Measurements from ENCODE around the gene FAM107B.

Gene FAM107B

DNA sequence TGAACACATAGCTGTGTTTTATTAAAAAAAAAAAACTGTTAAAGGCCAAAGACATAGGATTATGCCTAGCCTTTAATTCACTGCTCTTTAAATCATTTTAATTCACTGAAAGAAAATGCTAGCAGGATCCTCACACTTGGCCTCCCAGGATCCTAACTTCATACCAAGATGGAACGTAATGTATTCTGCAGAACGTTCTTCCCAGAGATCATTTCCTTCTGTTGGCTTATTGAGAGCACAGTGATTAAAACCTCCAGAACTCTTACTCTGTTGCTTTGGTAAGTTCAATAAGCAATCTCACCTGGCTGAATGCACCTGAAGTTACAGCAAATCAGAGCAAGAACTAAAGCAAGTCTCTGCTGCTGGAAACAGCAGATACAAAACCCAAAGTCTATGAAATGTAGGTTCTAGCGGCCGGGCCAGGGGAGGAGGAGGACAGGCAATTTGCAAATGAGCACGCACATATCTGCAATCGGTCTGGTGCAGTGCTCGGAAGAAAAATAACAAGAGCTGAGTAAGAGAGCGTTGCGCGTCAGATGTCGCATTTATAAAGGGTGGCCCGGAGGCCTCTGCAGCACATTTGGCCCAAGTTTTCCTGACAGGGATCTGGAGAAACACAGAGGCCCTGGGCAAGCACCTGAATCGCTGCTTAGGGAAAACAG, 193.9 kb downstream of the FAM107B start:
- DNase-seq (ENCODE audit: low spot score) = no peak

GRCh38 chr10:14579405-14579804, 195.3 kb downstream of the FAM107B start:
- DNase-seq (ENCODE audit: low spot score) = no peak

- DNase-seq (ENCODE audit: low spot score) = no peak
Measured at GRCh38 chr10:14578060-14578952, 196.4 kb downstream of the FAM107B start.

GRCh38 chr10:14574885-14575284, 199.8 kb downstream of the FAM107B start:
- DNase-seq (ENCODE audit: low spot score) = no peak

DNA sequence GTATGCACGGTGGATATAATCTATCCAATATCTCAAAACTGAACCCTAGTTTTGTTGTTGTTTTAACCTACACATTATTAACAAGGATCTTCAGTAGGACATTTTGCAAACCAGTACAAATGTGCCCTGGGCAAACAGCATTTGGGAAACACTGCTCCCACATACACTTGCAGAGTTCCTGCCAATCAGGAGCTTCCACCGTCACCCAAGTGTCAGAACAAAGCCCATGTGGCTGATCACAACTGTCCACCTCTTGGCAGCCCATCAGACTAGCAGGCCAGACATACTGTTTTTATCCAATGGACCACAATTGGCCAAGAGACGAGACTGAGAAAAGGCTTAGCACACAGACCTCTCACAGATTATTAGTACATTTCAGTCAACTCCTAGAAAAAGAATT, 200.4 kb downstream of the FAM107B start:
- no peak for DNase-seq (ENCODE audit: low spot score)

- DNase-seq (ENCODE audit: low spot score) = no peak
Measured at GRCh38 chr10:14573666-14574261, 200.9 kb downstream of the FAM107B start.

DNA sequence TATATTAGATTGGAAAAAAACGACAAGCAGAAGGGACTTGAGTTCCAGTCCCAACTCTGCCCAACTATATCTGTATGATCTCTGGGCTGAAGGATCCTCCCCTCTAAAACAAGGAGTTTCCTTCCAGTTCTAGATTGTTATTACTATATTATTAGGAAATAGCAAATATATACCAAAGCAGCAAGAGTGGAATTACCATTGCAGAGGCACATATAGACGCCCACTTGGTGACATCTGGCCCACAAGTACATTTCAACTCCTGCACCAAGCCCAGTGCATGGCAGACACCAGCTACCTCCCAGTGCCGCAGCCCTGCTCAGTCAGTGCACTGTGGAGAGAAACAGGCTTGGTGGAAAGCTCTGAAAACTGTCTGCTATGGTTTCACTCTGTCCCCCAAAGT, 201.9 kb downstream of the FAM107B start:
- DNase-seq (ENCODE audit: low spot score) = no peak

GRCh38 chr10:14571866-14572507, 202.7 kb downstream of the FAM107B start:
- DNase-seq (ENCODE audit: low spot score) = no peak

DNA sequence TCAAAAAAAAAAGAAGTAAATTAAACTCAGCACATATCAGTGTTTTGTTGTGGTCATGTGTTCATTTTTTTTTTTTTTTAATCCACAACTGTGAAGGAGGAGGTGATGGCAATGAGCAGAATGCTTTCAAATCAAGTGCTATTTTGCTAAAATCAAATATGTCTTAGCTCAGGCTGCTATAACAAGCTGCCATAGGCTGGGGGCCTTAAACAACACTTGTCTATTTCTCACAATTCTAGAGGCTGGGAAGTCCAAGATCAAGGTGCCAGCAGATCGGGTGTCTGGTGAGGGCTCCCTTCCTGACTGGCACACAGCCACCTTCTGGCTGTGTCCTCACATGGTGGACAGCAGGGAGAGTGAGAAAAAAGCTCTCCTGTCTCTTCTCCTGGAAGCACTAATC, 203.9 kb downstream of the FAM107B start:
- no peak for DNase-seq (ENCODE audit: low spot score)

DNA sequence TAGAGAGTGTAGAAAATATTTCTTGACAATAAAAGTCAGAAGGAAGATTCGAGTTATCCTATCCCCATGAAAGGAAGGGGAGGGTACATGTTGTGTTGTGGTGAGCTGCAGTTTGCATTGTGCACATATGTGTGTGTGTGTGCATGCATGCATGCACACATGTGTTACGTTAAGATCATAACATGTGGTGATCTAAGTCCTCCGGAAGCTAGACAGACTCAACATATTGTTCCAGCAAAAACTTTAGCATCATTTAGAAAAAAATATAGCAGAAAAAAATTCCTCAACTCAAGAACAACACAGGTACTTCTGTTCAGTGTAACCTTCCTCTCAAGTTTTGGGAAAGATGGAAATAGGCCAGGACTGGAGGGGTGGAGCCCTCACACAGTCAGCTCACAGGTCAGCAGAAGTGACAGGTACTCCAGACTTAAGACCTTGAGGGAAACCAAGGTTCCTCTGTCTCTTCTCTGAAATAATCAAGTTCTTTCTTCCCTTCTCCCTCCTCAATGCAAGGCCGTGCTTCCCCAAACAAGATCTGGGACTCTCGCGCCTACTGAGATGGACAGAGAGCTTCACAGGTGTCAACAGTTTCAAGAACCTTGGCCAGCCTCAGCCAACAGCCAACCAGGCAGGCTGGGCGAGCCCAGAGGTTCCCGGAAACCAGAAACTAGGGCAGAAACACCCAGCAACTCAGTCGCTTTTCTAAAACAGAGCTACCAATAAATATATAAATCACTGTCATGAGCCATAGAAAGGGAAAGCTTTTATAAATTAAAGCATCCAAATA, 205.2 kb downstream of the FAM107B start:
- DNase-seq (ENCODE audit: low spot score) = no peak

DNA sequence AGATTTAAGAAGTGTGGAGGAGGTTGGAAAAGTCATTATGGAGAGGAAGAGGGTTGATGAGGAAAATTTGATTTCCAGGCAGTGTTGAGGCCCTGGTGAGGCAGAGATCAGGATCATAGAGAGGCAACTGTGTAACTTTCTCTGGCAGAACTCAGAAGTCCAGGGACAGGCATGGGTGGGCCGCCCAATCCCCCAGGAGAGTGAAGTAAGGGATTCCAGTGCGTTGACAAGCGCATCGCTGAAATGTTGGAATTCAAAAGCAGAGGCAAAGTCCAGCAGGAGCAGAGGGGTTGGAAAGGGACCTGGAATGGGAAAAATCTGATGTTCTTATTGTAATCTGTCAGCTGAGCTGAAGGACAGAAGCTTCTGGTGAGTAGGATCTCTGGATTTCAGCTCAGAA, 207.3 kb downstream of the FAM107B start:
- DNase-seq (ENCODE audit: low spot score) = no peak

DNA sequence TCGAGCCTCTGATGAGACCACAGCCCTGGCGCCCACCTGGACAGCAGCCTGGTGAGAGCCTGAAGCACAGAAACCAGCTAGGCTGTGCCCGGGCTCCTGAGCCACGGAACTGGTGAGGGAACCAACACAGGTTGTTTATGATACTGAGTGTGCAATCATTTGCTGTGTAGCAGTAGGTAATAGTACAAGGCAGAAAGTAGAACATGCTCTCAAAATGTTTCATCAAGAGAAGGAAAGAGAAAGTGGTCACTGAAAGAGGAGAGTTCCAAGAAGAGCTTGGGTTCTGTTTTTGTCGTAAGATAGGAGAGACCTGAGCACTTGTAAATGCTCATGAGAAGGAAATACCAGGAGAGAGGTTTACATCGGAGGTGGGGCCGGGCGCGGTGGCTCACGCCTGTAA, 208.2 kb downstream of the FAM107B start:
- no peak for DNase-seq (ENCODE audit: low spot score)

DNA sequence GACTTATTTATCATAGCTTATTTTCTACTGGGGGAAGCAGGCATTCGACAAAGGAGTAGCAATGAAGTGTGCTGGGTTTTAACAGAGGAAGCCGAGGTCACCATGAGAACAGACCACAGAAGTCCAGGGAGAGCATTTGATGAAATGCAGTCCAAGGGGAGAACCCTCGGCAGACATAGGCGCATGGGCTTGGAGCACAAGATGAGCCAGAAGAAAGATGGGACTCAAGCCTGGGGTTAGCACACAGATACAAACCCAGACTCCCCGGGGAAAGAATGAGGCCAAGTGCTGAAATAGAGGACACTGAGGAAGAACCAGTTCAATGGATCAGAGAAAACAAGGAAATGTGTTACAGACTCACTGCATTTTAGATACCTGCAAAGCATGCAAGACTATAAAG, 209.5 kb downstream of the FAM107B start:
- DNase-seq (ENCODE audit: low spot score) = no peak

DNA sequence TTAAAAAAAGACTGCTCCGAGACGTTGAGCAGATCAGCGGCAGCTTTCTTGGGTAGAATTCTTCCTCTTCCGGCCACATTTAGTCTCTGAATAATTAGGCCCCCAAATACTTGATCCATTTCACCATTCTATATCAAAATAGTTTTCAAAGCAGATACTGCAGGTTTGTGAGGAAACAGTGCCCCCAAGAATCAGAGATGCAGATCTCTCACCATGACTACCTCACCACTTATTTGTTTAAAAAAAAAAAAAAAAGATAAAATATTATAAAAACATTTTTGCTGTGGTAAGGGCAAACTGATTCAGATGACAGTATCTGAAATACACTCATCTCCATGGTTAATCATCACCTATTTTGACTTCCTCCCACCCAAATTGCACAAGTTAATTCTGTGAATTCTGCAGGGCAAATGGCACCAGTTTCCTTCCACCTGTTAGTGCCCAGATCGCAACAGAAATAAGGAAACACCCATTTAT, 210.4 kb downstream of the FAM107B start:
- no peak for DNase-seq (ENCODE audit: low spot score)

DNA sequence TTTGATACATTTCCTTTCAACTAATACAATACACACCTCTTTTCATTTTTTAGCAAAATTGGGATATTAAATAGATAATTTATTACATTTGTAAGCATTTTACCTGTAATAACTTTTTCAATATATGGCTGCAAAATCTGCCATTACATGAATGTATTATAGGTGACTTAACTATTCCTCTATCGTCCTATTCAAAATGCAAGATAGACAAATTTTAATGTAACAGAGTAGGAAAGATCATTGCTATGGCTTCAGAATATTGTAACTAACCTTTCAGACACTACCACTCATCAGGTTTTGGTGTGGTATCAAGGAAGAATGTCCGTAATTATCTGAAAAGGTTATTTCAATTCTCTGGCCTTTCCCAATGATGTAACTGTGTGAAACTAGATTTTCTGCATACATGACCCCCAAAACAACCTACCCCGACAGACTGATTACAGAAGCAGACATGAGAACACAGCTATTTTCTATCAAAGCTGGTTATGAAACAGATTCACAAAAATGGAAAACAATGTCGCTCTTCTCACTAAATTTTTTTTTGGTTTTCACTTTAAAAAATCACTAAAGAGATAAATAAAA, 211.2 kb downstream of the FAM107B start:
- no peak for DNase-seq (ENCODE audit: low spot score)

DNA sequence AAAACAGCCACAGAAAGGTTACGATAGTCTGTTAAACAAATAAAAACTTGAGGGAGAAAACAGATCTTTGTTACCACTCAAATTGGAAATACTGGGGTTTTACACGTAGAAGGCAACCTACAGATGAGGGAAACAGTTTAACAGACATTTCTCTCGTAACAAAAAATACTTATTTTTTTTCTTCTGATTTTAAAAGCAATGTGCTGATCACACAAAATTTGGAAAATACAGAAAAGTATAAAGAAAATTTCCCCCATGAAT, 211.7 kb downstream of the FAM107B start:
- DNase-seq (ENCODE audit: low spot score) = no peak

- DNase-seq (ENCODE audit: low spot score) = no peak
Measured at GRCh38 chr10:14562218-14563075, 212.2 kb downstream of the FAM107B start.

GRCh38 chr10:14560791-14561765, 213.6 kb downstream of the FAM107B start:
- DNase-seq (ENCODE audit: low spot score) = no peak

DNA sequence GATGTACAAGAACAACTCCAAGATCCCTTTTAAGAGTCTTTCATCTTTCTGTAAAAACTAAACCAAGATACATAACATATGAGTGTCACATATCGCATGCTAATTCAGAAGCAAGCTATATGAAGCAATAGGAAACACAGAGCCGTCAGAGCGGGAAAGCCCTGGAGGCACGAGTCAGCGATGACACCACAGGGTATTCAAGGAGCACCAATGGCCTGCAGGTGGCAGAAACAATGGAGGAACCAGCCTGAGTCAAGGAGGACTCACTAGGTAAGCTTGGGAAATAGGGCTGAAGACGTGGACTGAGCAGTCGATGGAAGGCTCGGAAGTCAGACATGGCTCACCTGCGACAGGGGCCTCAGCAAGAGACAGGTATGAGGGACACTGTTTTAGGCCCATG, 214.4 kb downstream of the FAM107B start:
- DNase-seq (ENCODE audit: low spot score) = peak; percentile 37

Data from NAMALWA (cell line).